Activated T-helper 9 cell treated with anti-CD3 and anti-CD28 coated beads, Interleukin-2, amount 50 U/mL, for 16 hours (primary cell): ENCODE measurements around the gene ARHGAP9.
"Not testable (repeated sequence)": the region's sequence is repeated elsewhere in the genome, so short reads cannot be mapped to it uniquely, and the experiment has no call there.

Experiments used
- DNase-seq: peaks from one replicate; pipeline ENCODE4 v3.0.0-alpha.2; 2020; ENCODE audit warnings: low read depth

The ARHGAP9 gene

DNA sequence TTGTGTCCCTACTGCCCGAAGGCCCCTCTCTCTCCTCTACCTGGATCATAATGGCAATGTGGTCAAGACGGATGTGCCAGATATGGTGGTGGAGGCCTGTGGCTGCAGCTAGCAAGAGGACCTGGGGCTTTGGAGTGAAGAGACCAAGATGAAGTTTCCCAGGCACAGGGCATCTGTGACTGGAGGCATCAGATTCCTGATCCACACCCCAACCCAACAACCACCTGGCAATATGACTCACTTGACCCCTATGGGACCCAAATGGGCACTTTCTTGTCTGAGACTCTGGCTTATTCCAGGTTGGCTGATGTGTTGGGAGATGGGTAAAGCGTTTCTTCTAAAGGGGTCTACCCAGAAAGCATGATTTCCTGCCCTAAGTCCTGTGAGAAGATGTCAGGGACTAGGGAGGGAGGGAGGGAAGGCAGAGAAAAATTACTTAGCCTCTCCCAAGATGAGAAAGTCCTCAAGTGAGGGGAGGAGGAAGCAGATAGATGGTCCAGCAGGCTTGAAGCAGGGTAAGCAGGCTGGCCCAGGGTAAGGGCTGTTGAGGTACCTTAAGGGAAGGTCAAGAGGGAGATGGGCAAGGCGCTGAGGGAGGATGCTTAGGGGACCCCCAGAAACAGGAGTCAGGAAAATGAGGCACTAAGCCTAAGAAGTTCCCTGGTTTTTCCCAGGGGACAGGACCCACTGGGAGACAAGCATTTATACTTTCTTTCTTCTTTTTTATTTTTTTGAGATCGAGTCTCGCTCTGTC lies 22.8 kb downstream of the ARHGAP9 start:
- no peak for DNase-seq

DNA sequence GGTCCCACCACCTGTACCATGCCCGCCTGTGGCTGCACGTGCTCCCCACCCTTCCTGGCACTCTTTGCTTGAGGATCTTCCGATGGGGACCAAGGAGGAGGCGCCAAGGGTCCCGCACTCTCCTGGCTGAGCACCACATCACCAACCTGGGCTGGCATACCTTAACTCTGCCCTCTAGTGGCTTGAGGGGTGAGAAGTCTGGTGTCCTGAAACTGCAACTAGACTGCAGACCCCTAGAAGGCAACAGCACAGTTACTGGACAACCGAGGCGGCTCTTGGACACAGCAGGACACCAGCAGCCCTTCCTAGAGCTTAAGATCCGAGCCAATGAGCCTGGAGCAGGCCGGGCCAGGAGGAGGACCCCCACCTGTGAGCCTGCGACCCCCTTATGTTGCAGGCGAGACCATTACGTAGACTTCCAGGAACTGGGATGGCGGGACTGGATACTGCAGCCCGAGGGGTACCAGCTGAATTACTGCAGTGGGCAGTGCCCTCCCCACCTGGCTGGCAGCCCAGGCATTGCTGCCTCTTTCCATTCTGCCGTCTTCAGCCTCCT lies 23.4 kb downstream of the ARHGAP9 start:
- no peak for DNase-seq

DNA sequence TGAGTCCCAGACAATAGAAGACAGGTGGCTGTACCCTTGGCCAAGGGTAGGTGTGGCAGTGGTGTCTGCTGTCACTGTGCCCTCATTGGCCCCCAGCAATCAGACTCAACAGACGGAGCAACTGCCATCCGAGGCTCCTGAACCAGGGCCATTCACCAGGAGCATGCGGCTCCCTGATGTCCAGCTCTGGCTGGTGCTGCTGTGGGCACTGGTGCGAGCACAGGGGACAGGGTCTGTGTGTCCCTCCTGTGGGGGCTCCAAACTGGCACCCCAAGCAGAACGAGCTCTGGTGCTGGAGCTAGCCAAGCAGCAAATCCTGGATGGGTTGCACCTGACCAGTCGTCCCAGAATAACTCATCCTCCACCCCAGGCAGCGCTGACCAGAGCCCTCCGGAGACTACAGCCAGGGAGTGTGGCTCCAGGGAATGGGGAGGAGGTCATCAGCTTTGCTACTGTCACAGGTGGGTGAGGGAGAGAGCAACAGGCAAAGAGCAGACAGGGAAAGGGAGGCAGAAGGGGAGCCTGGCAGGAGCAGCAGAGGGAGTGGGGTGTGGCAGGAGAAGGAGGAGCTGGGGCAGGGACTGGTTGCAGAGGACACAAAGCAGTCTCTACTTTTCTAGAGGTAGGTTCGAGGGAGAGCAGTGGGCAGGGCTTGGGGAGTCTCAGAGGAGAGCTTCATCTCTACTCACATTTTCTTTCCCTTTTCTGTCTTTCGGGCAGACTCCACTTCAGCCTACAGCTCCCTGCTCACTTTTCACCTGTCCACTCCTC lies 24.1 kb downstream of the ARHGAP9 start:
- no peak for DNase-seq

DNA sequence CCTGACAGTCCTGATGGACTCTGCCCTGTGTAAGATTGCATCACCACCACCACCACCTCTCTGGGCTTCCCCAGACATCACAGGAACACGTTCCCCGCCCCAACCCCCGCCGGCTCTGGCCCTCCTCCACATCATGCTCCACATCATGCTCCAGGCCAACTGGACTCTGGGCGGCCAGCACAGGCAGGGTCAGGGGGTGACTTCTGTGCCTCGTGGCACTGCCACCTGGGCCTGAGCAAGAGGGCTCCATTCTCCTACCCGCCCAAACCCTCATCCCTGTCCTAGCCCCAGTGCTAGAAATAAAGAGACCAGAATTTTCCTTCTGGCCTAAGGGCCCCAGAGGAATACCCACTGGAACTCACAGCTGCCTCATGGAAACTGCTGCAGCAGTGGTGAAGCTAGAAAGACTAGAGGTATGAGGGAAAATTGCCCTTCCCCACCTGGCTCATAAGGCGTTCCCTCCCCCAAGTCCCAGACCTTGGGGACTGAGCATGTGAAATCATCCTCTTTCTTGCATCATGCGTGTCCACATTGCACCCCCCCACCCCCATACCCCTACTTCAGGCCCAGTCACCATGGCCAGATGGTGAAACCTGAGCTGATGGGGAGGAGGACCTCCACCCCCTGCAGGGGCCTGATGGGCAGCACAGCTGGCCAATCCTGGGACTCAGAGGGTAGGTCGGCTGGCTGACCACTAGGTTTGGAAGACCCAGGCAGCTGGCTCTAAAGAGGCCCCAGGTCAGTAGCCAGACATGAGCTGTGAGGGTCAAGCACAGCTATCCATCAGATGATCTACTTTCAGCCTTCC lies 24.9 kb downstream of the ARHGAP9 start, which contains the start of gene INHBE:
INHBE (plus strand) TSS at position 742 of the 808 bp plus-strand sequence. CDS start 230 bp downstream, outside the sequence.
- DNase-seq: no peak

DNA sequence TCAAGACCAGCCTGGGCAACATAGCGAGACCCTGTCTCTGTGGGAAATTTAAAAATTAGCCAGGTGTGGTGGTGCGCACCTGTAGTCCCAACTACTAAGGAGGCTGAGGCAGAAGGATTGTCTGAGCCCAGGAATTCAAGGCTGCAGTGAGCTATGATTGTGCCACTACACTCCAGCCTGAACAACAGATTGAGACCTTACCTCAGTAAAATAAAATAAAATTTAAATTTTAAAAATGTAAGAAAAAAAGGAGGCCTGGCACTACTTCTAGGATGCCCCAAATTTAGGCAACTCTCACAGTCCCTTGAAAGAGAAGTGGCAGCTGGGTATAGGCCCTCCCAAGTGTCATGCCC lies 25.5 kb downstream of the ARHGAP9 start:
- DNase-seq: no peak

DNA sequence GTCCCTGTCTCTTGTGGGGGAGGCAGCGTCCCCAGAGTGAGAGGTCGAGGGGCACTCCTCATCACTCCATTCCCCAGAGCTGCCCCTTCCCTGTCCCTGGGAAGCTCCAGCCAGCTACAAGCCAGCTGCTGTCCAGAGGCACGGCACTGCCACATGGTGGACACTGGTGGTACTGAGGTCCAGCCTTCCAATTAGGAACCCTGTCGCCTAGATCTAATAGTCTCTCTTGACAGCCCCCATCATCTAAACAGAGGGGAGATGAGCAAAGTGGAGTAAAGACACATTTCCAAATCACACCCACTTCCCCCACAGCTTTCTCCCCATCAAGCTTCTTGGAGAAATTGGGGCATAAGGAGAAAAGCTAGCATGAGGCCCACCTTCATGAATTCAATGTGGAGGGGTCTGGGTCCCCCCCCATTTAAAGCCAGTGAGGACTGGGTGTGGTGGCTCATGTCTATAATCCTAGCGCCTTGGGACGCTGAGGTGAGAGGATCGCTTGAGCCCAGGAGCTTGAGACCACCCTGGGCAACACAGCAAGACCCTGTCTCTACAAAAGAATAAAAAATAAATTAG lies 26.6 kb downstream of the ARHGAP9 start:
- DNase-seq: no peak

DNA sequence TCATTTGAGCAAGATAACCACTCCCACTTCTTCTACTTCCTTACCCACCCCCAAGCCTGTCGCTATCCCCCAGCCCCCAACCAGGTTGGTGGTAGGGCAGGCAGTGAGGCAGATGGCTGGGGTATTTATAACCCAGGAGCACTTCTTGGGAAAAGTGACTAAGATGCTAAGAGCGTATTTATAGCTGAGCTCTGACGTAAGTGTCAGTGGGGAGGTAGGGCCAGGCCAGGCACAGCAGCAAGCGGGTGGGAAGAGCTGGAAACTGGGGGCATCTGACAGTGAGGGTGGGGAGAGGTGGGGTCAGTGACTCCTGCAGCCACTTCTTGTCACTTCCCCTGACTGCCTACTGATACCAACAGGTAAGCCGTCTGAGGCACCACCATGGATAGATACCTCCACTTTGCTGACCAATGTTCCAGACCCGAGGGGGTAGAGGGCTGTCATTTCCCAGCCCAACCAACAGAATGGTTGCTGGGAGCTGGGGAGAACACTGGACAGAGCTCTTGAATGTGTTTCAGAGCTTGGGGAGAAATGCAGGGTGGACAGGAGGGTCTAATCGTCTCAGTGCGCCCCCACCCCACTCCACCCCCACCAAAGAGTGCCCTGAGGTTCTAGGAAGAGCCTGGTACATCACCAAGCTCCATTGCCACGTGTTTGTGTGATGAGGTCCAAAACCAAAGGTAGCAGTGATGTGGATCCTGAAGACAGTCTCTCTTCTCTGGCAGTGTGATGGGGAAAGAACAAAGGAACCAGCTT lies 27.3 kb downstream of the ARHGAP9 start:
- no peak for DNase-seq

DNA sequence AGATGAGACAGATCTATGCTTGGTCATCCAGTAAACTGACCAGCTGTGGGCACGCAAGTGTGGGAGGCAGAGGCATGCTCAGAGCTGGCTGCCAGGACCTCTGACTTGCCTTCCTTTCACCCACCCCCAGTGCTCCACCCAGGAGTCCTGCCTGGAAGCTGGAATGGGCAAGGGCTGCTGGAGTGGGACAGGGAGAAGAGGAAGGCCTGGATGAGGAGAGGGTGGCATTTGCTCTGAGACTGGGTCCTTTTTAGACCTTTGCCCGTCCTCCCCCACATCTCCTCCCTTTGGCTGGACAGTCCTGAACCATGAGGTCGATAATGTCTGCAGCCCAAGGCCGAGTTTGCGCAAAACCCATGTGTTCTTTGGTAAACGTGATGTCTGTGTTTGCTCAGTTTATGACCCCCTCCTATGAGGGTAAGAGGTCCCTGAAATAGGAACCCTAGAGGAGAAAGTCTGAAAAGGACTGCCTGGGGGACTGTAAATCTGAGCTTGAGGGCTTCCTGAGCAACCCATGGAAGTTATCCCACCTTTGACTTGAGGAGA lies 28.4 kb downstream of the ARHGAP9 start:
- DNase-seq: no peak

DNA sequence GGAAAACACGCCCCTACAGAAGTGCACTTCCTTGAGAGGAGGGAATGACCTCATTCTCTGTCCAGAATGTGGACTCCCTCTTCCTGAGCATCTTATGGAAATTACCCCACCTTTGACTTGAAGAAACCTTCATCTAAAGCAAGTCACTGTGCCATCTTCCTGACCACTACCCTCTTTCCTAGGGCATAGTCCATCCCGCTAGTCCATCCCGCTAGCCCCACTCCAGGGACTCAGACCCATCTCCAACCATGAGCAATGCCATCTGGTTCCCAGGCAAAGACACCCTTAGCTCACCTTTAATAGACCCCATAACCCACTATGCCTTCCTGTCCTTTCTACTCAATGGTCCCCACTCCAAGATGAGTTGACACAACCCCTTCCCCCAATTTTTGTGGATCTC lies 29.6 kb downstream of the ARHGAP9 start:
- no peak for DNase-seq

DNA sequence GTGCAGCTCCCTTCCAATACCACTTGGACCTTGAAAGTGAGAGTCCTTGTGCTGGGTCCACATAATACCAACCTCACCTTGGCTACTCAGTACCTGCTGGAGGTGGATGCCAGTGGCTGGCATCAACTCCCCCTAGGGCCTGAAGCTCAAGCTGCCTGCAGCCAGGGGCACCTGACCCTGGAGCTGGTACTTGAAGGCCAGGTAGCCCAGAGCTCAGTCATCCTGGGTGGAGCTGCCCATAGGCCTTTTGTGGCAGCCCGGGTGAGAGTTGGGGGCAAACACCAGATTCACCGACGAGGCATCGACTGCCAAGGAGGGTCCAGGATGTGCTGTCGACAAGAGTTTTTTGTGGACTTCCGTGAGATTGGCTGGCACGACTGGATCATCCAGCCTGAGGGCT lies 30.3 kb downstream of the ARHGAP9 start:
- no peak for DNase-seq

DNA sequence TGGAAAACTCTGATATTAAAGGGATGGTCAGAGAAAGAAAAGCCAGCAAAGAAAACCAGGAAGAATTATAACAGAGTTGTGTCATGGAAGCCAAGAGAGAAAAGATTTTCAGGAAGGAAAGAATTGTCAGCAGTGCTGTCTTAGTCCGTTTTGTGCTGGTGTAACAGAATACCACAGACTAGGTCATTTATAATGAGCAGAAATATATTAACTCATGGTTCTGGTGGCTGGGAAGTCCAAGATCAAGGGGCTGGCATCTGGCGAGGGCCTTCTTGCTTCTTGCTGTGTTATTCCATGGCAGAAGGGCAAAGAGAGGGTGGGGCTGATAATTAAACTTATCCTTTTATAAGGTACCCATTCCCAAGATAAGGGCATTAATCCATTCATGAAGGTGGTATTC lies 31.0 kb downstream of the ARHGAP9 start:
- no peak for DNase-seq

DNA sequence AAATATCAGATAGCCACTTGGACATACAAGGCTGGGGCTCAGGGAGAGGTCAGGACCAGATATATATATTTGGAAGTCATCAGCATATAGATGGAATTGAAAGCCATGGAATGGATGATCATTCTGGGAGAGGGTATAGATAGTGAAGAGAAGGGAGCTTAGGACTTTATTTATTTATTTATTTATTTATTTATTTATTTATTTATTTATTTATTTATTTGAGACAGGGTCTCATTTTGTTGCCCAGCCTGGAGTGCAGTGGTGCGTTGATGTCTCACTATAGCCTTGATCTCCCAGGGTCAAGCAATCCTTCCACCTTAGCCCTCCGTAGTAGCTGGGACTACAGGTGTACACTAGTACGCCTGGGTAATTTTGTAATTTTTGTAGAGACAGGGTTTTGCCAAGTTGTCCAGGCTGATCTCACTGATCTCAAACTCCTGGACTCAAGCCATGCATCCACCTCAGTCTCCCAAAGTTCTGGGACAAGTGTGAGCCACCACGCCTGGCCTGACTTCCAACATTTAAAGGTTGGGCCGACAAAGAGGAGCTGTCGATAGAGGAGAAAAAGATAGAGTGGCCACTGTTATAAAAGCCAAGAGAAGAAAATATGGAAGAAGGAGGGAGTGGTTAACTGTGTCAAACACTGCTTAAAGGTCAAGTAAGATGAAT lies 33.2 kb downstream of the ARHGAP9 start:
- no peak for DNase-seq

DNA sequence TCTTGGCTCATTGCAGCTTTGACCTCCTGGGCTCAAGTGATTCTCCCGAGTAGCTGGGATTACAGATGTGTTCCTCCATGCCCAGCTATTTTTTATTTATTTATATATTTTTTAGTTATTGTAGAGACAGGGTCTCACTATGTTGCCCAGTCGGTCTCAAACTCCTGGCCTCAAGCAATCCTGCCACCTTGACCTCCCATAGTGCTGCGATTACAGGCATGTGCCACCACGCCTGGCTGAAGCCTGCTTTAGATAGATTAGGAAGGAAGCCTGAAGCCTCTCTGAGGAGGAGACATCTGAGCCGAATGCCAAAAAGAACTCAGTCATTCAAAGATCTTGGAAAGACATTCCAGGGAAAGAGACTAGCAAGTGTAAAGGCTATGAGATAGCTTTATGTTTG lies 34.9 kb downstream of the ARHGAP9 start:
- no peak for DNase-seq

DNA sequence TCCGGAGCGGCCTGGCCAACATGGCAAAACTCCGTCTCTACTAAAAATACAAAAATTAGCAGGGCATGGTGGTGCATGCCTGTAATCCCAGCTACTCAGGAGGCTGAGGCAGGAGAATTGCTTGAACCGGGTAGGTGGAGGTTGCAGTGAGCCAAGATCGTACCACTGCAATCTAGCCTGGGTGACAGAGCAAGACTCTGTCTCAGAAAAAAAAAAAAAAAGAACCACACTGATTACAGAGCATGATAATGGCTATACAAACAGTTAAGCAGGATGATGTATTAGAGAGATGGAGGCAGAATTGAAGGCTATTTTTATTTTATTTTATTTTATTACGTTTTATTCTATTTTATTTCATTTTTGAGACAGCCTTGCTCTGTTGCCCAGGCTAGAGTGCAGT lies 35.3 kb downstream of the ARHGAP9 start:
- not testable (repeated sequence) for DNase-seq

DNA sequence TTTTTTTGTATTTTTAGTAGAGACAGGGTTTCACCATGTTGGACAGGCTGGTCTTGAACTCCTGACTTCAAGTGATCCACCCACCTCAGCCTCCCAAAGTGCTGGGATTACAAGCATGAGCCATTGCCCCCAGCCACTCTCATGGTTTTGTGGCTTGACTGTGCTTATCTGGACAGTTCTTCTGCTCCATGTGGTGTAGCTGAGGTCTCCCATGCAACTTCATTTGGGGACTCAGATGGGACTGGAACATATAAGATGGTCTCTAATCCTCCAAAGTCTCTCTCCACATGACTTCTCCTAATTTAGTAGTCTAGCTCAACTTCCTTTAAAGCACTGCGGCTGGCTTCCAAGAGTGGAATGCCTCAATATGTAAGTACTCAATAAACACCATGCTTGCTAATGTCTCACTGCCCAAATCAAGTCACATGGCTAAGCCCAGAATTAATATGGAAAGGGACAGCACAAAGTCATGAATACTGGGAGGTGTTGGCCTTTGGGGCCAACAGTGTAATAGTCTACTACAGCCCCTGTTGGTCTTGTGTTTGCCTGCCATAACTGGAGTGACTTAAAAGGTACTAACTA lies 37.7 kb downstream of the ARHGAP9 start:
- DNase-seq: no peak

DNA sequence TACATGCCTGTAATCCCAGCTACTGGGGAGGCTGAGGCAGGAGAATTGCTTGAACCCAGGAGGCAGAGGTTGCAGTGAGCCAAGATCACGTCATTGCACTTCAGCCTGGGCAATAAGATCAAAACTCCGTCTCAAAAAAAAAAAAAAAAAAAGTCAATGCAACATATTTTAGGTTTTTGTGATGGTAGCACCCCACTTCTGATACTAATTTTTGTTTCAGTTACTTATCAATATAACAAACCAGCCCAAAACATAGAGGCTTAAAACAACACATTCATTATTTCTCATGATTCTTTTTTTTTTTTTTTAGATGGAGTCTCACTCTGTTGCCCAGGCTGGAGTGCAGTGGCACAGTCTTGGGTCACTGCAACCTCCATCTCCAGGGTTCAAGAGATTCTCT lies 38.3 kb downstream of the ARHGAP9 start:
- DNase-seq: not testable (repeated sequence)

DNA sequence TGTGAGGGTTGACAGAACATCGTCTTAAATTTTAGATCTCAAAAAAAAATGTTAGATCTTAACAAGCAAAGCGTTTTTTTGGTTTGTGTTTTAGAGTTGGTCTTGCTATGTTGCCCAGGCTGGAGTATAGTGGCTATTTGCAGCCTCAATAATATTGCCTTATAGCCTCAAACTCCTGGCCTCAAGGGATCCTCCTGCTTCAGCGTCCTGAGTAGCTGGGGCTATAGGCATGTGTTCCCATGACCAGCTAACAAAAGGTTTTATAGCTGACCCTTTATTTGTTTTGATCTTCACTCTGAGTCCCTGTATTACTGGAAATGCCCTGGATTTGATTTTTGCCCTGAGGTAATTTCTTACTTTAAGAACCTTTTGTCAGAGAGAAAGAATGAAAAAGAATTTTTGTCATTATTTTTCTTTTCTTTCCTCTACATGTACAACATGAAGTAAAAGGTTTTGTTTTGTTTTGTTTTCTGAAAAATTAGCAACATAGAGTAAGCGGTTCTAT lies 39.9 kb downstream of the ARHGAP9 start:
- DNase-seq: no peak

DNA sequence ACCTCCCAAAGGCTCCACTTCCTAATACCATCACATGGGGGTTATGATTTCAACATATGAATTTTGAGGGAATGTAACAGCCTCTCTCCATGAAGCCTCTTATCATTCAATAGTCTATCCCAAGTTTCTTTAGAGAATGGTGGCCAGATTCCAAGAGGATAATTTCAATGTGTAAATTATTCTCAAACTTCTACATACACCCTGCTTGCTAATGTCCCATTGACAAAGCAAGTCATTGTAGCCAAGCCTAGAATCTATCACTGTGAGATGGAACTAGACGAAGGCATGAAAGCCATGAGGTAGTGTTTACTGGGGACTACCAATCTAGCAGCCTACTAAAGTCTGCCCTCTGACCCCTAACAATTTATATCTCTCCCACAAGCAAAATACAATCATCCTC lies 41.3 kb downstream of the ARHGAP9 start:
- DNase-seq: no peak

DNA sequence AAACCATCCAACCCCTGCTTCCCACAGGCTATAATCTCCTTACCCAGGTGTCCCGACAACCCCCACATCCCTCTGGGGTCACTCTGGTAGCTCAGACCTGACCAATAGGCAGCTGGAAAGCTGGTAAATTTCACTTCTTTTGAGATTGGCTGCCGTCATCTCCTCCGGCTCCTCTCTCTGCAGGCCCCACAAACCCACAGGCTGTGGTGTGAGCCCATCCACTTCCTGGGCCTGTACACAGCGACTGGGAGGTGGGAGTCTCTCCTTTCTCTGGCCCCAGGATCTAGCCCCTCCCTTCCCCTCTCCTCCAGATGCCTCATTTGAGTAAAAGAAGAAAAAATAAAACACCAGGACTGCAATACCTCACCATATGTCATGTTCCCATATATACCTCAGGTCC lies 44.4 kb downstream of the ARHGAP9 start:
- no peak for DNase-seq
